Right lobe of liver (tissue), 6 donors: ENCODE results near the gene CRTC1. TPM values are rescaled to one million over a fixed set of nuclear protein-coding genes. Genes with fewer than 3 reads are reported as not detected.

Experiments
- ATAC-seq, 4 donors: fragments of 200-7000 bp; cut with Tn5 transposase; one replicate each; pipeline ENCODE4 v1.9.1; 2020; ENCODE audit warnings: mild to moderate bottlenecking in 4 of 4, moderate library complexity in 4 of 4
- DNase-seq, 3 donors: peaks; one replicate each; pipeline ENCODE4 v3.0.0-alpha.2; 2020
- H3K27ac ChIP-seq, 3 donors: fragments of 200-600 bp; one replicate each; pipeline ENCODE4 v1.8.0; 2022
- H3K27me3 ChIP-seq, 2 donors: fragments of 200-600 bp; one replicate each; pipeline ENCODE4 v1.8.0; 2022
- H3K36me3 ChIP-seq, 4 donors: fragments of 200-600 bp; sonication (generic) in 1 of 4; one replicate each; pipeline versions ENCODE4 v1.5.1 to v1.8.0; 2017 to 2022; ENCODE audit warnings: control low read depth in 1 of 4
- H3K4me1 ChIP-seq, 4 donors: fragments of 200-600 bp; sonication (generic) in 1 of 4; one replicate each; pipeline versions ENCODE4 v1.5.1 to v1.8.0; 2017 to 2022; ENCODE audit warnings: control low read depth in 1 of 4
- H3K4me3 ChIP-seq, 3 donors: fragments of 200-600 bp; one replicate each; pipeline ENCODE4 v1.8.0; 2022
- H3K9me3 ChIP-seq, 4 donors: fragments of 200-600 bp; sonication (generic) in 1 of 4; one replicate each; pipeline versions ENCODE4 v1.5.1 to v1.8.0; 2017 to 2022; ENCODE audit warnings: control low read depth in 1 of 4
- POLR2A ChIP-seq: fragments of 450-650 bp; IDR thresholded peaks from one replicate; pipeline ENCODE4 v1.6.1; 2017; ENCODE audit warnings: antibody characterized with exemption, mild to moderate bottlenecking
- WGBS: methylation state at CpG from one replicate; pipeline ENCODE4 v1.1.6; 2018; ENCODE audit warnings: low coverage, low lambda C conversion rate; ENCODE audit not compliant: insufficient coverage; ENCODE audit errors: missing lambda C conversion rate; 5-methylcytosine and 5-hydroxymethylcytosine counted together
- intact Hi-C, 2 donors: fragments of 100-400 bp; cut with DNase I; formaldehyde crosslinking; loops; one replicate each; pipeline versions ENCODE4 v1.11.2 to v1.14.1; 2022
- total RNA-seq, 6 experiments: library from RNA; depleted of rRNA in 2 of 6; stranded (reverse); fragments of >200 nt in 2 of 6; fragmentation: NEBNext Ultra II Directional in 3 of 6; extraction: Animal tissue kit (Norgen Biotek cat#: 25700) in 3 of 6; gene quantifications; one replicate each; pipeline versions ENCODE4 v1.1.0 to v1.2.4, GENCODE V29; 2016 to 2023
- TF ChIP-seq, protein P1 (sequence below), 4 donors: fragments of 200-600 bp in 3 of 4; fragments of 450-650 bp in 1 of 4; IDR thresholded peaks; one replicate each; pipeline versions ENCODE4 v1.5.1 to v1.8.0; 2016 to 2022; ENCODE audit warnings: antibody characterized with exemption in 4 of 4, mild to moderate bottlenecking in 2 of 4
- donor health status: DM: no; HTN: yes; CAD: no.
- donor health status: DM: no; HTN: no; CAD: no.
- donor health status: DM: no; HTN: no; CAD: no.
- donor health status: DM: no; HTN: yes; CAD: no.
- donor health status: DM: no; HTN: yes; CAD: no.

CRTC1 gene
- total RNA-seq, 6 experiments from 2014 or later, result 1.7 to 7.2 (median 4.9) TPM

DNA sequence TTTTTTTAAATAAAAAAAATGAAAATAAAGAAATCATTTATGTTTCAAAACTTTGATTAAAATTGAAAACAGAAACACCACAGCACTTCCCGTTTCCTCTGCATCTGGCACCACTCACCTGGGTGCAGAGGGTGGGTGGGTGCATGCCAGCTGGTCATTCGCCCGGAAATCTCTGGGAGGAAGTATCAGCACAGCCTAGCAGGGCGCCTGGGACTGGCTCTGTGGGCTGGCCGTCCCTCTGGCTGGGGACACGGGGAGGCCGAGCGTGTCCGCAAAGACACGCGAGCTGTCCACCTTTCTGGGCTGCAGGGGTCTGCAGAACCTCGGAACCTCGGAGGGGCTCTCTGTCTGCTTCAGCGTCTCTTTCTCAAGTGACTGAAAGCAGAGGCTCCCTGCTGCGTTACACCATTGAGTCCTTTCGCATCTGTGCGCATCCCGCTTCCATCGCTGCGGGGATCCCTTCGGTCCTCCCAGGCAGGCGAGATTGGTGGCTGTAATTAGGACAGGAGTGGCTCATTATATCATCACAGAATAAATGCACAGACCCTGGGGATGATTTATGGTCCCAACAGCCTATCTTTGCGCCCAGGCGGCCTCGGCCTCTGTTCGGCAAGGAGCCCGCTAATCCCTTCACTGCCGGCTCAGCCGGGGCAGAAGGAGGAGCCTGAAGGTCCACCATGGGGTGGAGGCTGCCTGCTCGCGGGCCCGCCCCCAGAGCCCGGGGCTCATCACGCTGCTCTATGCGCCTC is 17.2 kb downstream of the CRTC1 start:
- ATAC-seq (peak; percentile 84 to 96 (median 94)), DNase-seq (peak; percentile 90 to 96 (median 93))
- peak overlapping the region; percentile 15 to 36 (median 28) for H3K4me3 ChIP-seq
- H3K27ac ChIP-seq, result peak overlapping the region in 1 of 3 donors; percentile 40
- H3K27me3 ChIP-seq, result no peaks in the 10 kb centered on the region
- no peaks in the 10 kb centered on the region for H3K36me3 ChIP-seq
- 21% methylated on average over 25 of the region's 35 CpGs for WGBS
- H3K4me1 ChIP-seq, result peaks cover 0 to 16% (median 0%) of the 10 kb centered on the region in 4 donors
- H3K9me3 ChIP-seq, result no peaks in the 10 kb centered on the region
- intact Hi-C loops, result no loop called here
- TF ChIP-seq, protein P1, sequence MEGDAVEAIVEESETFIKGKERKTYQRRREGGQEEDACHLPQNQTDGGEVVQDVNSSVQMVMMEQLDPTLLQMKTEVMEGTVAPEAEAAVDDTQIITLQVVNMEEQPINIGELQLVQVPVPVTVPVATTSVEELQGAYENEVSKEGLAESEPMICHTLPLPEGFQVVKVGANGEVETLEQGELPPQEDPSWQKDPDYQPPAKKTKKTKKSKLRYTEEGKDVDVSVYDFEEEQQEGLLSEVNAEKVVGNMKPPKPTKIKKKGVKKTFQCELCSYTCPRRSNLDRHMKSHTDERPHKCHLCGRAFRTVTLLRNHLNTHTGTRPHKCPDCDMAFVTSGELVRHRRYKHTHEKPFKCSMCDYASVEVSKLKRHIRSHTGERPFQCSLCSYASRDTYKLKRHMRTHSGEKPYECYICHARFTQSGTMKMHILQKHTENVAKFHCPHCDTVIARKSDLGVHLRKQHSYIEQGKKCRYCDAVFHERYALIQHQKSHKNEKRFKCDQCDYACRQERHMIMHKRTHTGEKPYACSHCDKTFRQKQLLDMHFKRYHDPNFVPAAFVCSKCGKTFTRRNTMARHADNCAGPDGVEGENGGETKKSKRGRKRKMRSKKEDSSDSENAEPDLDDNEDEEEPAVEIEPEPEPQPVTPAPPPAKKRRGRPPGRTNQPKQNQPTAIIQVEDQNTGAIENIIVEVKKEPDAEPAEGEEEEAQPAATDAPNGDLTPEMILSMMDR (IDR thresholded peaks at IDR 0.05), result no peak
- no peak for TF ChIP-seq POLR2A

DNA sequence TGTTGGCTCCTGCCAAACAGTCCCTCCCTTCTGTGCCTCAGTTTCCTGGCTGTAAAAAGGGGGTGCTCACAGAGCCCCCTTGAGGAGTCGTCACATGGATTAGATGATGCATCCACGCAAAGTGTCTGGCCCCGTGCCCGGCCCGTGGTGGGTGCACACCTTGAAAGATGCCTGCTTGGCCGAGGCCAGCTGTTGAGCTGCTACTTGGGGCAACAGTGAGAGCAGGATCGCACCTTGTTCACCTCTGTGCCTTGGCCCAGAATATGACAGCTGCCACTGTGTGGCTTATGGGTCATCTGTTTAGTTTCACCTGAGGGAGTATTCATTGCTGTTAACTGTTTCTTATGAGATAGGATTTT is 17.7 kb downstream of the CRTC1 start:
- no peaks in the 10 kb centered on the region for H3K9me3 ChIP-seq
- no peak overlapping the region for H3K27ac ChIP-seq
- peaks cover 0 to 16% (median 0%) of the 10 kb centered on the region in 4 donors for H3K4me1 ChIP-seq
- H3K4me3 ChIP-seq, result peak overlapping the region in 2 of 3 donors; percentile 28 to 36
- WGBS, result 51% methylated on average over 3 of the region's 7 CpGs
- no peaks in the 10 kb centered on the region for H3K36me3 ChIP-seq
- ATAC-seq, result no peak
- H3K27me3 ChIP-seq, result no peaks in the 10 kb centered on the region
- intact Hi-C loops, result no loop called here
- TF ChIP-seq, protein P1 (IDR thresholded peaks at IDR 0.05), result no peak
- no peak for TF ChIP-seq POLR2A
- DNase-seq, result no peak

DNA sequence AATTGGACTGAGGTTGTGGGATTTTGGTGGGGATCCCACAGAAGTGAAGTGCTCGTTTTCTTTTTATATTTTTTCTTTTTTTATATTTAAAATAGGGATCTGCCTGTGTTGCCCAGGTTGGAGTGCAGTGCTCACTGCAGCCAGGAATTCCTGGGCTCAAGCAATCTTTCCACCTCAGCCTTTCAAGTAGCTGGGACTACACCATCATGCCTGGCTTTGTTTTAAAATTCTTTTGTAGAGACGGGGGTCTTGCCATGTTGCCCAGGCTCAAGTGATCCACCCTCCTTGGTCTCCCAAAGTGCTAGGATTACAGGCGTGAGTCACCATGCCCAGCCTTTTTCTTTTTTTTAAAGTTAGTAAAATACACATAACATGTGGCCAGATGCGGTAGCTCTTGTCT is 20.6 kb downstream of the CRTC1 start:
- intact Hi-C loops, result no loop called here
- DNase-seq (no peak), ATAC-seq (no peak)
- no peak for TF ChIP-seq POLR2A
- TF ChIP-seq, protein P1 (IDR thresholded peaks at IDR 0.05), result no peak
- WGBS, result 82% methylated on average over 4 of the region's 4 CpGs
- no peaks in the 10 kb centered on the region for H3K27me3 ChIP-seq
- no peaks in the 10 kb centered on the region for H3K36me3 ChIP-seq
- H3K9me3 ChIP-seq, result no peaks in the 10 kb centered on the region
- no peak overlapping the region for H3K27ac ChIP-seq
- peaks cover 0 to 16% (median 0%) of the 10 kb centered on the region in 4 donors for H3K4me1 ChIP-seq
- no peak overlapping the region for H3K4me3 ChIP-seq

DNA sequence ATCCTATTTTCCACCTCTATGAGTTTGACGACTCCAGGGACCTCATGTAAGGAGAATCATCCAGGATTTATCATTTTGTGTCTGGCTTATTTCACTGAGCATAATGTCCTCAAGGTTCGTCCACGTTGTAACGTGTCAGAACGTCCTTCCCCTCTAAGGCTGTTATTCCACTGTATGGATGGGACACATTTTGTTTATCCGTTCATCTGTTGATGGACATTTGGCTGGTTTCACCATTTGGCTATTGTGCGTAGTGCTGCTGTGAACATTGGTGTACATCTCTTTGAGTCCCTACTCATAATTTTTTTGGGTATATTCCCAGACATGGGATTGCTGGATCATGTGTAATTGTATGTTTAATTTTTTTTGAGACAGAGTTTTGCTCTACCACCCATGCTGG is 21.5 kb downstream of the CRTC1 start:
- Histone ChIP-seq H3K4me3 (no peak overlapping the region), H3K36me3 (no peaks in the 10 kb centered on the region), H3K9me3 (no peaks in the 10 kb centered on the region), H3K27me3 (no peaks in the 10 kb centered on the region), H3K4me1 (peaks cover 0 to 13% (median 0%) of the 10 kb centered on the region in 4 donors), H3K27ac (no peak overlapping the region)
- DNase-seq, result no peak
- no peak for TF ChIP-seq POLR2A
- TF ChIP-seq, protein P1 (IDR thresholded peaks at IDR 0.05), result no peak
- intact Hi-C loops, result no loop called here
- ATAC-seq, result no peak
- 96% methylated on average over 7 of the region's 7 CpGs for WGBS
